ENCODE results near the gene GRID1.

GRCh38 chr10:85908462-85908861 lies 458.1 kb downstream of the GRID1 start:
- TF ChIP-seq CTCF (IDR thresholded peaks at IDR 0.05), result no peak
- TF ChIP-seq POLR2A (IDR thresholded peaks at IDR 0.05), result no peak
- no peak for TF ChIP-seq EP300 (IDR thresholded peaks at IDR 0.05; ENCODE audit: low read depth)
